Measurements from ENCODE around the gene BTN1A1. TPM values are rescaled to one million over a fixed set of nuclear protein-coding genes. Genes with fewer than 3 reads are reported as not detected.

The BTN1A1 gene
- total and polyA plus RNA-seq, 2 donors (not counting 1 experiment from before 2014, with no cell fraction given): 0.42 to 0.74 TPM

DNA sequence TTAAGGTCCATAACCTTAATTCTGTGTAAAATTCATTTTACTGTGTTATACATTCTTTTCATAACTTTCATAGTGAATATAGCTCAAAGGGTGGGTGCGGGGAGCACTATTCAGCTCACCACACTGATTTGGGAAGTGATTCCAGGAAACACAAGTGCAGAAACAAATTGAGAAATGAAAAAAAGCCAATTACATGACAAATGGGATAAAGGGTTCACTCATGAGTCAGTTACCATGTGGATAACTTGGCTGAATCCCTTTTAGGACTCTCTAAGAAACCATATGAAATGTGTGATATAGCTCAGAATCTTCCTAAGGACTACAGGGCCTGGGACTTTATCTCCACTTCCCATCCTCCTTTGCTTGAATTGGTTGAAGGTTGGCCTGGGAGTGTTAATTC lies 45.5 kb upstream of the BTN1A1 start:
- no peak for ATAC-seq (ENCODE audit: low read depth)
- Mint-ChIP-seq H3K27ac (no peak overlapping the region), H3K27me3 (no peaks in the 10 kb centered on the region), H3K4me3 (no peak overlapping the region), H3K9me3 (ENCODE audit: insufficient read depth) (no peaks in the 10 kb centered on the region), H3K4me1 (peaks cover 45% of the 10 kb centered on the region)
- Histone ChIP-seq H3K79me2 (ENCODE audit: control insufficient read depth, insufficient read depth, low read length) (peaks cover 19% of the 10 kb centered on the region), H3K36me3 (replicated peaks in 1 of 2; ENCODE audit: control extremely low read depth in 1 of 2, control insufficient read depth in 1 of 2, extremely low read depth in 1 of 2, insufficient read depth in 2 of 2, low read length in 1 of 2) (peaks cover 0 to 30% of the 10 kb centered on the region in 2 experiments), H2AFZ (ENCODE audit: insufficient read depth, low read depth, low read length, poor library complexity, severe bottlenecking) (no peak overlapping the region), H3K4me1 (ENCODE audit: control insufficient read depth in 2 of 2, insufficient read depth in 2 of 2, low read length in 2 of 2) (peaks cover 14 to 21% of the 10 kb centered on the region in 2 donors), H3K9me3 (ENCODE audit: control extremely low read depth in 1 of 3, control insufficient read depth in 2 of 3, insufficient read depth in 1 of 3, low read length in 2 of 3) (no peaks in the 10 kb centered on the region), H4K20me1 (ENCODE audit: control insufficient read depth, insufficient read depth, low read length, poor library complexity, severe bottlenecking) (peaks cover 2% of the 10 kb centered on the region), H3K4me2 (replicated peaks; ENCODE audit: low read depth, low read length, poor library complexity, severe bottlenecking) (no peak overlapping the region), H3K4me3 (ENCODE audit: control extremely low read depth in 1 of 5, extremely low read depth in 1 of 5, insufficient read depth in 1 of 5, low read depth in 2 of 5, low read length in 4 of 5) (no peak overlapping the region), H3K27me3 (replicated peaks in 1 of 4; ENCODE audit: control extremely low read depth in 1 of 4, control insufficient read depth in 3 of 4, insufficient read depth in 4 of 4, low read length in 3 of 4) (no peaks in the 10 kb centered on the region), H3K9ac (ENCODE audit: low read length) (no peak overlapping the region), H3K27ac (ENCODE audit: low read length in 2 of 2) (no peak overlapping the region)
- TF ChIP-seq EZH2 (IDR thresholded peaks at IDR 0.05; ENCODE audit: borderline replicate concordance, insufficient read depth, low read depth, low read length, poor library complexity, severe bottlenecking): no peak
- TF ChIP-seq, protein P1, sequence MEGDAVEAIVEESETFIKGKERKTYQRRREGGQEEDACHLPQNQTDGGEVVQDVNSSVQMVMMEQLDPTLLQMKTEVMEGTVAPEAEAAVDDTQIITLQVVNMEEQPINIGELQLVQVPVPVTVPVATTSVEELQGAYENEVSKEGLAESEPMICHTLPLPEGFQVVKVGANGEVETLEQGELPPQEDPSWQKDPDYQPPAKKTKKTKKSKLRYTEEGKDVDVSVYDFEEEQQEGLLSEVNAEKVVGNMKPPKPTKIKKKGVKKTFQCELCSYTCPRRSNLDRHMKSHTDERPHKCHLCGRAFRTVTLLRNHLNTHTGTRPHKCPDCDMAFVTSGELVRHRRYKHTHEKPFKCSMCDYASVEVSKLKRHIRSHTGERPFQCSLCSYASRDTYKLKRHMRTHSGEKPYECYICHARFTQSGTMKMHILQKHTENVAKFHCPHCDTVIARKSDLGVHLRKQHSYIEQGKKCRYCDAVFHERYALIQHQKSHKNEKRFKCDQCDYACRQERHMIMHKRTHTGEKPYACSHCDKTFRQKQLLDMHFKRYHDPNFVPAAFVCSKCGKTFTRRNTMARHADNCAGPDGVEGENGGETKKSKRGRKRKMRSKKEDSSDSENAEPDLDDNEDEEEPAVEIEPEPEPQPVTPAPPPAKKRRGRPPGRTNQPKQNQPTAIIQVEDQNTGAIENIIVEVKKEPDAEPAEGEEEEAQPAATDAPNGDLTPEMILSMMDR (IDR thresholded peaks at IDR 0.05): no peak
- DNase-seq: no peak
- CTCF ChIA-PET: interaction anchor here (1.3 kb wide), 1 partner anchor 34 kb away, joined by 5 read pairs; no protein-coding TSS in a partner anchor
- intact Hi-C loops (cut with micrococcal nuclease): loop anchor here (5.0 kb wide), 3 partner anchors 32 to 83 kb away; partner anchors contain the start of gene HMGN4
- no CpG with 5 or more reads among the region's 1 CpG for WGBS (ENCODE audit: insufficient coverage)
- POLR2A ChIA-PET: interaction anchor here (0.7 kb wide), 2 partner anchors 37 to 81 kb away, joined by 3 read pairs; no protein-coding TSS in a partner anchor

DNA sequence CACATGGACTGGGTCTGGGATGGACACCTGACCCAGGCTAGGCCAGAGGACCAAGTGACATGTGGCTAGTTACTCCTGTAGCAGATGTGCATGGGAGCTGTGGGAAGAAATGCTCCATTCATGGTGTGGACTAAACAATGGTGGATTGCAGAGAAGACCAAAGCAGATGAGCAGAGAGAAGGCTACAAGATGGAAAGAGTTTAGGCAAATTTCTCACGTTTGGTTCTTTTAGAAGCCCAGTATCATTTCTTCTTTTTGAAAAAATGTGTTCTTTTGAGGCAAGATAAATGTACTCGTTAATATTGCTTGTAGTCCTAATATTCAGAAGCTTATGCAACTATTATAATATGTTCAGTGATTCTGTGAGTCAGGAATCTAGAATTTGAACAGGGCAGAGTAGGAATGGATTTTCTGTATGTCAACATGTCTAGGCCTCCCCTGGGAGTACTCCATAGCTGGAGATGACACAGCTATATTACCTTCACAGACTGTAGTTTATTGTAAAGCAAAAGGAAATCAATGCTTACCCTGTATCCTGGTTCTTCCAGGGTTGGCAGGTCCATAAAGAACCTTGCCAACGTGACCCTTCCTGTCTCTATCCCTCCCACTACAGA lies 44.6 kb upstream of the BTN1A1 start:
- Histone ChIP-seq H2AFZ (ENCODE audit: insufficient read depth, low read depth, low read length, poor library complexity, severe bottlenecking) (no peak overlapping the region), H3K36me3 (replicated peaks in 1 of 2; ENCODE audit: control extremely low read depth in 1 of 2, control insufficient read depth in 1 of 2, extremely low read depth in 1 of 2, insufficient read depth in 2 of 2, low read length in 1 of 2) (peaks cover 0 to 30% of the 10 kb centered on the region in 2 experiments), H3K79me2 (ENCODE audit: control insufficient read depth, insufficient read depth, low read length) (peaks cover 28% of the 10 kb centered on the region), H3K4me3 (ENCODE audit: control extremely low read depth in 1 of 5, extremely low read depth in 1 of 5, insufficient read depth in 1 of 5, low read depth in 2 of 5, low read length in 4 of 5) (no peak overlapping the region), H3K27me3 (replicated peaks in 1 of 4; ENCODE audit: control extremely low read depth in 1 of 4, control insufficient read depth in 3 of 4, insufficient read depth in 4 of 4, low read length in 3 of 4) (no peaks in the 10 kb centered on the region), H3K27ac (ENCODE audit: low read length in 2 of 2) (no peak overlapping the region), H3K9me3 (ENCODE audit: control extremely low read depth in 1 of 3, control insufficient read depth in 2 of 3, insufficient read depth in 1 of 3, low read length in 2 of 3) (no peaks in the 10 kb centered on the region), H3K4me2 (replicated peaks; ENCODE audit: low read depth, low read length, poor library complexity, severe bottlenecking) (no peak overlapping the region), H3K4me1 (ENCODE audit: control insufficient read depth in 2 of 2, insufficient read depth in 2 of 2, low read length in 2 of 2) (peaks cover 22 to 29% of the 10 kb centered on the region in 2 donors), H4K20me1 (ENCODE audit: control insufficient read depth, insufficient read depth, low read length, poor library complexity, severe bottlenecking) (peaks cover 5% of the 10 kb centered on the region), H3K9ac (ENCODE audit: low read length) (no peak overlapping the region)
- H3K4me1 Mint-ChIP-seq: peaks cover 54% of the 10 kb centered on the region
- ChIA-PET POLR2A (no interaction called here), CTCF (interaction anchor here (1.3 to 1.6 kb wide), 2 partner anchors 9 to 110 kb away, joined by 4 to 6 read pairs; no protein-coding TSS in a partner anchor)
- 0% methylated on average over 1 of the region's 3 CpGs for WGBS (ENCODE audit: insufficient coverage)
- DNase-seq (no peak), ATAC-seq (ENCODE audit: low read depth) (no peak)
- H3K4me3 Mint-ChIP-seq: no peak overlapping the region
- TF ChIP-seq, protein P1 (IDR thresholded peaks at IDR 0.05): no peak
- no peak for TF ChIP-seq EZH2 (IDR thresholded peaks at IDR 0.05; ENCODE audit: borderline replicate concordance, insufficient read depth, low read depth, low read length, poor library complexity, severe bottlenecking)
- intact Hi-C loops (cut with micrococcal nuclease): loop anchor here (5.0 kb wide), 3 partner anchors 33 to 82 kb away; partner anchors contain the start of gene HMGN4
- H3K27me3 Mint-ChIP-seq: no peaks in the 10 kb centered on the region
- H3K27ac Mint-ChIP-seq: no peak overlapping the region
- no peaks in the 10 kb centered on the region for H3K9me3 Mint-ChIP-seq (ENCODE audit: insufficient read depth)

Data from B cell (primary cell).